HCT116 (cell line): ENCODE measurements around the gene CAMK2G.

Experiments
- POLR2AphosphoS5 ChIP-seq: IDR thresholded peaks from 2 replicates; pipeline ENCODE4 v1.6.1; 2011; ENCODE audit warnings: mild to moderate bottlenecking, low read depth, low read length, moderate library complexity
- ZBTB33 ChIP-seq: IDR thresholded peaks from 2 replicates; pipeline ENCODE4 v1.6.1; 2011; ENCODE audit warnings: mild to moderate bottlenecking, low read length, moderate library complexity; ENCODE audit not compliant: insufficient replicate concordance; ENCODE audit errors: extremely low read depth
- TF ChIP-seq, protein P1 (sequence below), 3 experiments: fragments of 200-600 bp in 1 of 3; sonication (generic) in 1 of 3; IDR thresholded peaks in 2 of 3; conservative IDR thresholded peaks in 1 of 3; 2 replicates each; pipeline ENCODE4 v1.5.1; 2012 to 2017; ENCODE audit warnings: low read depth in 2 of 3, low read length in 2 of 3, antibody characterized with exemption in 1 of 3, borderline replicate concordance in 1 of 3, control low read depth in 1 of 3, mild to moderate bottlenecking in 1 of 3, mixed read lengths in 1 of 3, mixed run types in 1 of 3, moderate library complexity in 1 of 3; ENCODE audit not compliant: insufficient read depth in 1 of 3

GRCh38 chr10:73838827-73839226 is 35.5 kb downstream of the CAMK2G start:
- TF ChIP-seq ZBTB33 (no peak), POLR2AphosphoS5 (no peak)
- TF ChIP-seq, protein P1, sequence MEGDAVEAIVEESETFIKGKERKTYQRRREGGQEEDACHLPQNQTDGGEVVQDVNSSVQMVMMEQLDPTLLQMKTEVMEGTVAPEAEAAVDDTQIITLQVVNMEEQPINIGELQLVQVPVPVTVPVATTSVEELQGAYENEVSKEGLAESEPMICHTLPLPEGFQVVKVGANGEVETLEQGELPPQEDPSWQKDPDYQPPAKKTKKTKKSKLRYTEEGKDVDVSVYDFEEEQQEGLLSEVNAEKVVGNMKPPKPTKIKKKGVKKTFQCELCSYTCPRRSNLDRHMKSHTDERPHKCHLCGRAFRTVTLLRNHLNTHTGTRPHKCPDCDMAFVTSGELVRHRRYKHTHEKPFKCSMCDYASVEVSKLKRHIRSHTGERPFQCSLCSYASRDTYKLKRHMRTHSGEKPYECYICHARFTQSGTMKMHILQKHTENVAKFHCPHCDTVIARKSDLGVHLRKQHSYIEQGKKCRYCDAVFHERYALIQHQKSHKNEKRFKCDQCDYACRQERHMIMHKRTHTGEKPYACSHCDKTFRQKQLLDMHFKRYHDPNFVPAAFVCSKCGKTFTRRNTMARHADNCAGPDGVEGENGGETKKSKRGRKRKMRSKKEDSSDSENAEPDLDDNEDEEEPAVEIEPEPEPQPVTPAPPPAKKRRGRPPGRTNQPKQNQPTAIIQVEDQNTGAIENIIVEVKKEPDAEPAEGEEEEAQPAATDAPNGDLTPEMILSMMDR (IDR thresholded peaks at IDR 0.05 in 2 of 3, conservative IDR thresholded peaks at IDR 0.05 in 1 of 3; ENCODE audit: borderline replicate concordance in 1 of 3, insufficient read depth in 1 of 3, low read depth in 2 of 3, low read length in 2 of 3): no peak
